GM12878 (cell line): ENCODE measurements around the gene GGT7. TPM values are rescaled to one million over a fixed set of nuclear protein-coding genes. Genes with fewer than 3 reads are reported as not detected.

Experiments
- CBFB ChIP-seq: IDR thresholded peaks from 2 replicates; pipeline ENCODE4 v1.6.1; 2016; ENCODE audit warnings: antibody characterized with exemption, low read depth
- E2F4 ChIP-seq: IDR thresholded peaks from 2 replicates; pipeline ENCODE4 v1.6.1; 2012; ENCODE audit warnings: low read depth, low read length, improper control_type of control experiment
- EED ChIP-seq: sonication (generic); IDR thresholded peaks from 2 replicates; pipeline ENCODE4 v1.6.1; 2016; ENCODE audit warnings: antibody characterized with exemption, low read depth
- EP300 ChIP-seq, 2 experiments: fragments of 150-350 bp in 1 of 2; IDR thresholded peaks; 2 replicates each; pipeline ENCODE4 v1.6.1; 2011 to 2012; ENCODE audit warnings: low read depth in 2 of 2, low read length in 2 of 2, borderline replicate concordance in 1 of 2, improper control_type of control experiment in 1 of 2, inconsistent platforms in 1 of 2; ENCODE audit not compliant: control insufficient read depth in 1 of 2
- FOXM1 ChIP-seq: IDR thresholded peaks from 2 replicates; pipeline ENCODE4 v1.6.1; 2012; ENCODE audit warnings: low read depth, mild to moderate bottlenecking, inconsistent platforms, low read length, moderate library complexity
- HDGF ChIP-seq: fragments of 450-650 bp; IDR thresholded peaks from 2 replicates; pipeline ENCODE4 v1.6.1; 2016; ENCODE audit warnings: antibody characterized with exemption
- IKZF1 ChIP-seq: fragments of 450-650 bp; conservative IDR thresholded peaks from 2 replicates; pipeline ENCODE4 v1.6.1; 2017; ENCODE audit warnings: antibody characterized with exemption, mild to moderate bottlenecking
- IKZF2 ChIP-seq, 2 experiments: fragments of 450-650 bp; IDR thresholded peaks; 2 replicates each; pipeline ENCODE4 v1.6.1; 2017; ENCODE audit warnings: mild to moderate bottlenecking in 2 of 2, moderate library complexity in 2 of 2
- JUND ChIP-seq: IDR thresholded peaks from 2 replicates; pipeline ENCODE4 v1.6.1; 2012; ENCODE audit warnings: low read depth, mild to moderate bottlenecking, low read length, improper control_type of control experiment, moderate library complexity
- KDM1A ChIP-seq: fragments of 200-600 bp; sonication (generic); IDR thresholded peaks from 2 replicates; pipeline ENCODE4 v1.6.1; 2016; ENCODE audit warnings: borderline replicate concordance
- MEF2B ChIP-seq: fragments of 450-650 bp; IDR thresholded peaks from 2 replicates; pipeline ENCODE4 v1.6.1; 2018; ENCODE audit warnings: mild to moderate bottlenecking, moderate library complexity; ENCODE audit not compliant: partially characterized antibody, poor library complexity, severe bottlenecking
- MLLT1 ChIP-seq: fragments of 450-650 bp; IDR thresholded peaks from 2 replicates; pipeline ENCODE4 v1.6.1; 2016; ENCODE audit warnings: mild to moderate bottlenecking
- PKNOX1 ChIP-seq: fragments of 450-650 bp; IDR thresholded peaks from 2 replicates; pipeline ENCODE4 v1.6.1; 2016; ENCODE audit warnings: mild to moderate bottlenecking
- POU2F2 ChIP-seq: IDR thresholded peaks from 3 replicates; pipeline ENCODE4 v1.6.1; 2011; ENCODE audit warnings: low read depth, mild to moderate bottlenecking, low read length, borderline replicate concordance
- PRDM15 ChIP-seq: fragments of 450-650 bp; formaldehyde crosslinking; IDR thresholded peaks from 2 replicates; pipeline ENCODE4 v1.4.0; 2020; ENCODE audit warnings: mild to moderate bottlenecking, moderate library complexity
- RAD21 ChIP-seq: IDR thresholded peaks from 2 replicates; pipeline ENCODE4 v1.6.1; 2011; ENCODE audit warnings: mild to moderate bottlenecking, low read depth, low read length, moderate library complexity; ENCODE audit not compliant: insufficient read depth
- RAD51 ChIP-seq: fragments of 450-650 bp; IDR thresholded peaks from 2 replicates; pipeline ENCODE4 v1.6.1; 2016; ENCODE audit warnings: moderate library complexity, mild to moderate bottlenecking, inconsistent platforms
- RFX5 ChIP-seq: IDR thresholded peaks from 2 replicates; pipeline ENCODE4 v1.6.1; 2011; ENCODE audit warnings: low read depth, low read length, improper control_type of control experiment
- SIN3A ChIP-seq: IDR thresholded peaks from 2 replicates; pipeline ENCODE4 v1.6.1; 2012; ENCODE audit warnings: low read depth, low read length, improper control_type of control experiment
- SMC3 ChIP-seq: IDR thresholded peaks from 2 replicates; pipeline ENCODE4 v1.6.1; 2011; ENCODE audit warnings: low read length, improper control_type of control experiment, borderline replicate concordance
- STAT3 ChIP-seq: IDR thresholded peaks from 2 replicates; pipeline ENCODE4 v1.6.1; 2011; ENCODE audit warnings: low read depth, low read length, improper control_type of control experiment
- ZNF622 ChIP-seq: fragments of 450-650 bp; IDR thresholded peaks from 2 replicates; pipeline ENCODE4 v1.6.1; 2017; ENCODE audit warnings: mild to moderate bottlenecking, inconsistent platforms
- polyA plus RNA-seq, 11 experiments: library from polyadenylated mRNA; depleted of rRNA in 4 of 11; unstranded in 6 of 11; stranded (reverse) in 5 of 11; fragments of >200 nt; fragmentation: Nextera tagmentation in 4 of 11; fragmentation: Illumina TruSeq in 1 of 11; extraction: Ambion mirVana in 4 of 11; extraction: Trizol in 1 of 11; gene quantifications; 1 replicate in 1 of 11; 2 replicates in 10 of 11; pipeline versions ENCODE4 v1.2.1 to v1.2.3, GENCODE V29; 2011 to 2016; ENCODE audit warnings: inconsistent platforms in 2 of 11, missing spikeins in 2 of 11, low read depth in 1 of 11
- total RNA-seq, 4 experiments: library from RNA; depleted of rRNA in 3 of 4; stranded (reverse); fragments of >200 nt in 3 of 4; fragmentation: Illumina TruSeq in 1 of 4; extraction: Trizol in 1 of 4; gene quantifications; 2 replicates each; pipeline versions ENCODE4 v1.2.1 to v1.2.3, GENCODE V29; 2013 to 2021

The GGT7 gene
- total and polyA plus RNA-seq, 10 of the 15 experiments (the other 5 are each of a cell fraction or from before 2014, with no cell fraction given): 0.02 to 14.7 (median 5.3) TPM

- TF ChIP-seq JUND: no peak
- no peak for TF ChIP-seq STAT3
- TF ChIP-seq POU2F2: no peak
- no peak for TF ChIP-seq MEF2B
- TF ChIP-seq ZNF622: no peak
- peak; percentile 16; the same call in 1 of the 2 replicates for TF ChIP-seq IKZF1
- TF ChIP-seq IKZF2 (IDR thresholded peaks at IDR 0.05): peak in 1 of 2 experiments; percentile 25; a peak in 2 of 4 replicates
- no peak for TF ChIP-seq MLLT1
- TF ChIP-seq RFX5: no peak
- TF ChIP-seq FOXM1: 0 out of 2 replicates have a peak, but pooled peaks have one; percentile 26
- no peak for TF ChIP-seq KDM1A
- TF ChIP-seq E2F4: no peak
- TF ChIP-seq EED: no peak
- no peak for TF ChIP-seq PRDM15
- TF ChIP-seq RAD21: peak; percentile 98
- peak; percentile 88 for TF ChIP-seq SMC3
- no peak for TF ChIP-seq SIN3A
- TF ChIP-seq PKNOX1: no peak
- TF ChIP-seq HDGF: no peak
- TF ChIP-seq CBFB: no peak
- no peak for TF ChIP-seq RAD51
- no peak for TF ChIP-seq EP300 (IDR thresholded peaks at IDR 0.05; ENCODE audit: borderline replicate concordance in 1 of 2, control insufficient read depth in 1 of 2, low read depth in 2 of 2, low read length in 2 of 2)
Observed at GRCh38 chr20:34874094-34874654, 1.5 kb upstream of the GGT7 start (continued).
